GM21367 (cell line): ENCODE data around the gene ARHGEF12.

Source experiments
- ATAC-seq: cut with Tn5 transposase; IDR thresholded peaks from one replicate; pipeline ENCODE4 v1.9.1; 2021; ENCODE audit not compliant: unreplicated experiment

ARHGEF12 gene

DNA sequence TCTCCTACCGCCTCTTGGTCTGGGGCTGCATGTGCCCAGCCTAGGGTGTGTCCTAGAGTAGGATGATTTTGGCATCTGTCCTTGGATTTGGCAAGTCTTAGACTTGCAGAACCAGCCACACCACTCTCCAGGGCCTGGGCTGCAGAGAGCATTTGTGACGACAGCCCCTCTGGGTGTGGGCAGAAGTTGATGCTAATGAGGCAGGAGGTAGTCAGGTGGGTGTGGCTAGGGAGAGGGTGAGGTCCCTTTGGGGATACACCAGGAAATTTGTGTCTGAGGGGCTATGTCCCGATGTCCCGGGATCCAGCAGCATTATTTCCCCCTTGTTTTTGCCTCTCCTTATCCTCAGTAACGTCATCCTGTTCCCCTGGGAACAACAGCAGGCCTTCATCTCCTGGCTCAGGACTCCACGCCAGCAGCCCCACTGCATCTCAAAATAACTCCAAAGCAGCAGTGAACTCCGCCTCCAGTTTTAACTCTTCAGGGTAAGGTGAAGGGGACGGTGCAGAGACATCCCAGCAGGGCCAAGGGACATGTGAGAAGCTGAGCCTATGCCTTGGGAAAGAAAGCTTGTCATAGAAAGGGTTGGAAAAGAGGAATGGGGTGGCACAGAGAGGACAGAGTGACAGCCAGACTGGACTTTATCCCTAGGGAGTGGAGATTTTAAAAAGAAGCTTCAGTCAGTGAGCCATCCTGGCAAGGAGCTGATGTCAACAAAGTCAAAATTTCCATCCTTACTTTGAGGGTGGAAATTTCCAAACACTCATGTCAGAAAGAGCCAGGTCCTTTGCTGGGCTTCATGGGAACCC is 19.1 kb upstream of the ARHGEF12 start:
- ATAC-seq = no peak

DNA sequence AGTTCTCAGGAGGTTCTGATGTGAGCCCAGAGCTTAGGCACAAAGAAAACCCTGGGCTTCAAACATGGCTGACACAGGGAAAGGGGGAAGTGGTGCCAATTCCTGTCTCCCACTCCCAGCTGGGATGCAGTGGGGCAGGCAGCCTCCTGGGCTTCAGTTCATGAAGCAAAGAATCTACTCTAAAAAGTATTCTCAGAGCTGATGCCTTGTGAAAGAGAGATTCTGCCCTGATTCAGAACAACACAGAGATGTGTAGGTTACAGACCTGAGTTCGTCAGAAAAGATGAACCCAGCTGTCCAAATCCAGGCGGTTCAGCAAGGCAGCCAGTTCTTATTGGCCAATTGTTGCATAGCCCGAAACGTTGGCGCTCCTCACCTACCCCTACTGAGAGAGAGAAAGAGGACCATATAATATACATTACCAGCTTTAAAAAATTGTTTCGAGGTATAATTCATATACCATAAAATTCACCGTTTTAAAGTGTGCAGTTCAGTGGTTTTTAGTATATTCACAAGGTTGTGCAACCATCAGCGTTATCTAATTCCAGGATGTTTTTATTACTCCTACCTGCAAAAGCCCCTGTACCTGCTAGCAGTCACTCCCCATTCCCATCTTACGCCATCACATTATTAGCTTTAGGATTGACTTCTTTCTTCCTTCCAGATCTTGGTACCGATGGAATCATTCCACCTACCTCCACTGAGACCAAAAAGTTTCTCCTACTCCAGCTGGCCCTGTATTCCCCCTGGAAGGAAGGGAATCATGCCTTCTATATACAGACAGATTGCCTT is 18.3 kb upstream of the ARHGEF12 start:
- no peak for ATAC-seq

DNA sequence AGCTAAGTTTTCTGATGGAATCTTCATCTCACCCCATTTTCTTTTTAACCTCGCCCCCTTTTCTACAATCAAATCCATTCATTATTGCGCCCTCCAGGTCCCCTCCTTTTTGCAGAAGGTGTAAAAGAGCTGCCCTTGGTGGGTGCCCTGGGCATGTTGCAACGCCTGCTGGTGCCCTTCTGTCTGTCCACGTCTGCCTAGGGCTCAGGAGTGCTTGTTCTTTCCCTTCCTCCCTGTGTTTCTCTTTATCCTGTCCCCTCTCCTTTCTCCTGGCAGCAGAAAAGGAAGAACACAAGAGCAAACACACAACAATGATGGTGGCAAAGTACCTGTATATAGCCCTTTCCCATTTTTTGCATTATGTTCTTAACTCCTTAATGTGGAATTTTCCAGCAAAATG is 17.3 kb upstream of the ARHGEF12 start:
- no peak for ATAC-seq

DNA sequence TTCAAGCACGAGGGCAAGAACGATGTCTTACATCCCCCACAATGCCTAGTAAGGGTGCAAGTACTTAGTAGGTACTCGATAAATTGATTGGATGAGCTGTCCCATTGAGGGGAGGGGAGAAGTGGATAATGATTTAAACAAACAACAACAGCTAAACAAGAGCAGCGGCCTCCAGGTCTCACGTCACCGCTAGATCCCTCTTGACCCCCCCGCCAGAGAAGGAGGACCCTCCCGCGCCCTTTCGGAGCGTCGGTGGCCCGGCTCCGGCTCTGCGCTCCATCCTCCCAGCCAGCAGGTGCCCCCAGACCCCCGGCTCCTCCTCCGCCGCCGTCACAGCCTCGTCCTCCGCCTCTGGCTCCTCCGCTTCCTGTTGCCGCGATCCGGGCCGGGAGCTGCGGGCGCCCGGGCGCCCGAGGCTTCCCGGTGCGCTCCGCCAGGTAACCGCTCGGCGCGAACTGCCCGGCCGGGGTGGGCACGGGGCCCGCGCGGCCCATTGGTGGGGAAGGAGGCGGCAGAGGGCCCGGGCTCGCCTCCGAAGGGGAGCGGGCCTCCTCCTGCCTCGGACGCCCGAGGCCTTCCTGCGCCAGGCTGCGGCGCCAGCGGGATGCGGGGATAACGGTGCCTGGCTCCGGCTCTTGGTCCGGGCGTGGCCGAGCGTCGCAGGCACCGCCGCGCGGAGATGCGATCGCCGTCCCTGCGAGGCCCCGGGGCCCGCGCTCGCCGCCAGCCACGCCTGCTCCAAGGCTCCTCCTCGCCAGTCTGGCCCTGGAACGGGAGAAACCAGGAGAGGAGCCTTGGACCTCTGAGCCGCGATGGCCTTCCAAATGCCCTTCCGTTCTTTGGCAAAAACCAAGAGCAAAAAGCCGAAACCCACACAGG is 11.0 kb upstream of the ARHGEF12 start, which contains the start of gene TLCD5:
TLCD5 (plus strand) TSS at position 368 of the 879 bp plus-strand sequence. CDS start 2,143 bp downstream, outside the sequence.
- ATAC-seq = no peak

DNA sequence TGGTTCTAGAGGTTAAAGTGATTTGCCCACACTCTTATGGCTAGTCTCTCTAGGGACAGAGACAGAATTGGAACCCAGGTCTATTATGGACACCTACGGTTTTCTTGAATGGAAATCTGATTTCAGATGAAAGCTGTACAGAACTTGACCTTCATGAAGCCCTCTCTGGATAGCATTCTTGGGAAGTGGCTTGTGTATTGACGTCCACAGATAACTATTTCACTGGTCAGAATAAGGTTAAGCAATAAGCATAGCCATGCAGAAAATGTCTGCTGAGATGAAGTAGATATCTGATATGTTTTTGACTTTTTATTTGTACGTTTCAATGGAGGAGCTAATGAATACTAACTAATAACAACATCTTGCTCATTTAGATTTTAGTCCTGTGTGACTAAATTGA is 10.0 kb upstream of the ARHGEF12 start:
- no peak for ATAC-seq

DNA sequence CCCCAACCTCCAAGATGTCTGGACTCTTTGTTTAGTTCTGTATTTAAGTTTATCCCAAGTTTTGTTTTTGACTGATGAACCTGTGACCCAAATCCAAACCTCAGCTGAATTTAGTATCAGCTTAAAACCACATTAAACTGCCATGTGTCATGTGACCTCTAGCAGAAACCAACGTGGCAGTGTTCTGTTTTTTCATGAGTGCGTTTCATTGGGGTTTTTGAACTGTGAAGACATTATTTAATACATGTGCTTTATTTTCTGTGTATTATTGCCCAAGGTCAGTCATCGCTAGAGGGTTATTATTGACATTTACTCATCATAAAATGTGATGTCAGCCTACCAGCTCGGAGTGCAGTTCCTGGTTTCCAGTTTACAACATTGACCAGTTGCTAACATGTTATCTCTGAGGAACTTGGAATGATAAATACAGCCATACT is 9.3 kb upstream of the ARHGEF12 start:
- ATAC-seq = no peak

DNA sequence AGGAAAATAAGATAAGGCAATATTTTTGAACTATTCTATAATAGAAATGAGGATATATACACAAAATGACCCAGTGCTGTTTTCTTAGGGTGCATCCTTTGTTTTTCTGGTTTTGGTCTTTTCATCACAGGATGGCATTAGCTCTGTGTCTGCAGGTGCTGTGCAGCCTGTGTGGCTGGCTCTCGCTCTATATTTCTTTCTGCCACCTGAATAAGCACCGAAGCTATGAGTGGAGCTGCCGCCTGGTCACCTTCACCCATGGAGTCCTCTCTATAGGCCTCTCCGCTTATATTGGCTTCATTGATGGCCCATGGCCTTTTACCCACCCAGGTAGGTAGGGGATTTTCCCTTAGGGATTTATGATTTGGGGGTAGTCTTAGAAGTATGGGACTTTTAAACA is 8.9 kb upstream of the ARHGEF12 start:
- no peak for ATAC-seq

DNA sequence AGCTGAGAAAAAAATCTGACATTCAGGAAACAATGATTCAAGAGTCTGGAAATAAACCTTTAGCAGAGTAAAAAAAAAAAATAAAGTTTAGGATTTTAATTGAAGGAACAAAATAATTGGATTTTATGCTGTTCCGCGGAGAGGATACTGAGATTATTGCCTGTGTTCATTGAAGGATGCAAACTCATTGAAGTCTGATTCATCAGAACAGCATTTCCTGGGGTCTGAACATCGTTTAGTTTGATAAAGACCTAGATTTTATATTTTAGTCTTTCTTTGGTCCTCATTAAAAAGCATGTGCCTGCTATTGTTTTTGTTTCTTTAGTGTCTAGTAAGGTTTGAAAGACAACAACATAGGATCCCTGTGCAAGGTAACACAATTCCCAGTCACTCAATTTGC is 6.7 kb upstream of the ARHGEF12 start:
- ATAC-seq = no peak

DNA sequence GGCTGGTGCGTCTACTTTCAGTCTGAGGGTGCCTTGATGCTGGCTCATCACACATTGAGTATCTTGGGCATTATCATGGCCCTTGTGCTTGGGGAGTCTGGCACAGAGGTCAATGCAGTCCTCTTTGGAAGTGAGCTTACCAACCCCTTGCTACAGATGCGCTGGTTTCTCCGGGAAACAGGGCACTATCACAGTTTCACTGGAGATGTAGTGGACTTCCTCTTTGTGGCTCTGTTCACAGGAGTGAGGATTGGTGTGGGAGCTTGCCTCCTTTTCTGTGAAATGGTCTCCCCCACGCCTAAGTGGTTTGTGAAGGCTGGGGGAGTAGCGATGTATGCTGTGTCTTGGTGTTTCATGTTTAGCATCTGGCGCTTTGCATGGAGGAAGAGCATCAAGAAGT is 6.2 kb upstream of the ARHGEF12 start:
- no peak for ATAC-seq

DNA sequence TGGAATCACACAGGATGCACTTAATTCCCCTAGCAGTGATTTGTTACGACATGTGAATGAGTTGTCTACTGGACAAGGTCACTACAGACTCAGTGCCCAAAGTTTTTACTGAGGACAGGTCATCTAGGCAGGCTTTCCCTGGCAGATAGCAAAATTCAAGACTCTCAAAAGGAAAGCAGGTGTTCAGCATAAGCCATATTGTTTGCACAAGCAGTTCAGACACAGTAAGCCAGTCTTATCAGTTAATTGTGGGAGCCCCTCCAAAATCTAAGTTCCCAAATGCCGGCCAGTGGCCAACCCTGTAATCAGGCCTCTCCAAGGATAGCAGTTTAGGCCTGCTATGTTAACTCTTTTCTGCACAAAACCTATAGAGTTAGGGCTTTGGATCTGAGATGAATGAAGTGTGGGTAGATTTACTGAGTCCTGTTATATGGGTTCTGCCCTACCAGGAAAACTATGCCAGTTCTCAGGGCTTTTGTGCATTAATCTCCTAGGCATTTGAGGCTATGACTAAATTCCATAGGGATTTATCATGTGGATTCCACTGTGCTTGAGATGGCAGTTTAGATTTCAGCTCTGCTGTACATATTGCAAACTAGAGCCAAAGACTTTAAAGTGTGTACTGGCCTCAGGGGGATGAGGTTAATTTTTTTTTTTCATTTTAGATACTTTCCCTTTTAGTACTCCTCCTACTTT is 4.8 kb upstream of the ARHGEF12 start:
- ATAC-seq = no peak

DNA sequence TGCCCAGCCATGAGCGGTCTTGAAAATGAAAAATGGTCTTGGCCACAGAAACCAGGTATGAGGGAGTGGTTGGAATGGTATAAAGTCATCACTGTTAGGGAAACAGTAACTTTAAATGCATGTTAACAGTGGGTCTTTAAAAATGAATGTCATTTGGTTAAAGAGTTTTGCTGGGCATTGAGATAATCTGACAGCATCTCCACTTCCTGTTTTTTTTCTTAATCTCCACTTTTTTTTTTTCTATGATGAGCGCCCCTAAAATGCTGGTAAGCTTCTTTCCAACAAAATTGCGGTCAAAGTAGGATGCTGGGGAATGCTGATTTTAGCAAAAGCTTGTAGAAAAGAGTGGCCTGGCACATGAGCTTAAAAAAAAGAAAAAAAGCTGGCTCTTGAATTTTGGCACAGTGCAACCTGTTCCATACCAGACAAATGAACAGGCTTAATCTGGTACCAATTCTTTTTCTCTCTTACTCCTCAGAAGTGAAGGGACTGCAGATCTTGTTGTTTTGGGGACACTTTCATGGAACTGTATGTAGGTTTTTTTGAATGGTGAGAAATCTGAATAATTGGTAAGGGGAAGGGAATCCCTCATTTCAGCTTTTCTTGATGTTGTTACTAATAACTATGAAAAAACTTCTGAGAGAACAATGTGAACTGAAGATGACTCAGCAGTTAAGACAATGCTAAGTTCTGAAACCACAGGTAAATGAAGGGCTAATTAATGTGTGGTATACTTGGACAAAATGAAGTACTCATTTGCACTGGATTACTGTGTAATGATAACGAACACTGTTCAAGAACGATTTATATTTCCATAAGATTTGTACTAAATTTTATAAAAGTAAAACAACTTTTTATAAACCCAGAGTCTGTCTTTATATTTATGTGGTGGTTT is 3.1 kb upstream of the ARHGEF12 start:
- ATAC-seq = no peak

DNA sequence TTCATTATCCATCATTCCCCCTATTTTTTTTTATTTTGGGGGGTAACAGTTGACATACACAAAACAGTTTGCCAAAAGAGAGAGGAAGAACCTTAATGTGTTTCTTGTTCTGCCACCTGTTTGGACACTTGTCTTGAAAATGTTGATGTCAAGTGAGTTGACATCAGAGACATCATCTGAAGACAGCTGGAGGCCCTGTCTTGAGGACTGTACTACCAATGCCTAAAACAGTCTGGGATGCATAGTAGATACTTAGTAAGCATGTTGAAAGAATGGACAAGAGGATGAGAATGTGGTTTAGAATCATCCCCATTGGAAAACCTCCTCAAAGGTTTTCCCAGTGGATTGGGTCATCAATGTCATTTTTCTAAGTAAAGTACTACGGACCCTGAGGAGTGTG is 2.4 kb upstream of the ARHGEF12 start:
- no peak for ATAC-seq

DNA sequence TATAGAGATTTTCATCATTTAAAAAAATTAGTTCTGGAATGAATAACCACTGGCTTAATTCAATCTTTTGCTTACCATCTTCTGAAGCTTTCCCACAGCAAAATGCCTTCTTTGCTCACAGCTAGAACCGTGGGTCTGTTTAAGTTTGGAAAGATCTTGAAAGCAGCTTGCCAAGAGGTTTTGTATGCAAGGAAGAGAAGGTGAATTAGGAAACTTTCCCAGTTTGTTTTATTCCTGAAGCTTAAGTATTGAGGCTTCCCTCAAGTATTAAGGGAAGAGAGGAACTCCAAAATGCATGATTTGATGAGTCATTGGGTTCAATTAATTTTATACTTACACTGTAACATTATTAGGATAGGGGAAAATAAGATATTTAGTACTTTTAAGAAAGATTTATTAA is 1.9 kb upstream of the ARHGEF12 start:
- ATAC-seq = no peak

DNA sequence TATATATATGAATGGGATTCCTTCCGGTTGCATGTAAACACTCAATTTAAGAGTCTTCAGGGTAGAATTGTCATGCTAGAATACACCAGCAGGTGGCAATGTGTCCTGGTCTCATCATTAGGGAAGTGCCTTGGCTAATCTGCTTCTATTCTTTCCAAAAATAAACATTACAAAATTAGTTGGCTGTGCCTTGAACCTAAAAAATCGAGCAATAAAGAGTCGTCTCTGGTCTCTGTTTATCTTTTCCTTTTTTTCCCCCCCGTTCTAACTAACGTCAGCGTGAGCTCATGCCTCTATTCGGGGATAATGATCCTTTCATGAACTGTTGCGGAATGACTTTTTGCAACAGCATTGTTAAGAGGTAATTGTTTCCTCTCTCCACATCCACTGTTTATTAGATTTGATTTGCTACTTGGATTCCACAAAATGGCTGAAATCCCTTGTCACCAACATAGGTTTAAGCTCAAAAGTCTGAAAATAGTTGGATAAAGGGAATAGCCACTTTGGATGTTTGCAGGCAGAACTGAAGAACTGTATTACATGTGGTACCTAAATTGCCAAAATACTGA is 1.2 kb upstream of the ARHGEF12 start:
- no peak for ATAC-seq

DNA sequence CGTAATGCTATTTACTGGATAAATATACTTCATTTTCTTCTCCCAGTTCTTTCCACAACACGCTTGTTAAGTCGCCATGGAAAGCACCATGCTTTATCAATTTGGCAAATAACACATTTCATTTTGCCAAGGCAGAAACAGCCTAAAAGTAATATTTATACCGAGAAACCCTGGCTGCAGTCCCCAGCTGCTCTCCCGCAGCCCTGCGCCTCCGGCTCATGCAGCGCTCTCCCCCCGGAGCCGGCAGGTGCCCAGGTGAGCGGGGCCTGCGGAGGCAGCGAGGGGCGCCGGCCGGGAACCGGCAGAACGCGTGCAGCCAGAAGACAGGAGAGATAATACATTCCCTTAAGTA is 681 bp upstream of the ARHGEF12 start:
- ATAC-seq = no peak

DNA sequence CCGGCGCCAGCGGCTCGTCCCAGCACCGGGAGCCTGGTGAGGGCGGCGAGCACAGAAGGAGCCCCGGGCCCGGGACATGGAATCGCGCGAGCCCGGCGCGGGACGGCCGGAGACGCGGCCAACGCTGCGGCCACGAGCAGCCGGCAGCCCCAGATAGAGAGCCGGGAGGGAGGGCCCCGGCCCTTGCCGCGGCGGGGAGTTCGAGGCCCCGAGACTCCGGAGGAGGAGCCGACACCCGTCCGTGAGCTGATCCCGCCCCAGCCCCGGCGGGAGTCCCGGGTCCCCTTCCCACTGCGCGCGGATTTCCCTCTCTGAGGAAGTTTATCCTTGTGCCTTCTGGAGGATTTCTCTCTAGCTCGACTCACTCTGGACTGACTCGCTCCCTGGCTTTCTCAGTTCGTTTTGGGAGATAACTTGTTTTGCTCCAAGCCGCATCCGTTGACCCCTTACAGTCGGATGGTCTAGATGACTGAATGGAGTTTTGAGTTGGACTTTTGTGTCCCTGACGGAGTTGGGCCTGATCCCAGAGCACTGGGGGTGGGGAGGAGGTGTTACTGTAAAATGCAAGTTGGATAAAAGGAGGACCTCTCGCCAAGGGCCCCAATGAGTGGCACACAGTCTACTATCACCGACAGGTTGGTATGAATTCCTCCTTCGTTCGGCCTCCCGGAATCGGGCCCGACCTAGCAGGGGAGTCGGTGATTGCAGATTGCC is 585 bp downstream of the ARHGEF12 start:
- ATAC-seq = no peak

DNA sequence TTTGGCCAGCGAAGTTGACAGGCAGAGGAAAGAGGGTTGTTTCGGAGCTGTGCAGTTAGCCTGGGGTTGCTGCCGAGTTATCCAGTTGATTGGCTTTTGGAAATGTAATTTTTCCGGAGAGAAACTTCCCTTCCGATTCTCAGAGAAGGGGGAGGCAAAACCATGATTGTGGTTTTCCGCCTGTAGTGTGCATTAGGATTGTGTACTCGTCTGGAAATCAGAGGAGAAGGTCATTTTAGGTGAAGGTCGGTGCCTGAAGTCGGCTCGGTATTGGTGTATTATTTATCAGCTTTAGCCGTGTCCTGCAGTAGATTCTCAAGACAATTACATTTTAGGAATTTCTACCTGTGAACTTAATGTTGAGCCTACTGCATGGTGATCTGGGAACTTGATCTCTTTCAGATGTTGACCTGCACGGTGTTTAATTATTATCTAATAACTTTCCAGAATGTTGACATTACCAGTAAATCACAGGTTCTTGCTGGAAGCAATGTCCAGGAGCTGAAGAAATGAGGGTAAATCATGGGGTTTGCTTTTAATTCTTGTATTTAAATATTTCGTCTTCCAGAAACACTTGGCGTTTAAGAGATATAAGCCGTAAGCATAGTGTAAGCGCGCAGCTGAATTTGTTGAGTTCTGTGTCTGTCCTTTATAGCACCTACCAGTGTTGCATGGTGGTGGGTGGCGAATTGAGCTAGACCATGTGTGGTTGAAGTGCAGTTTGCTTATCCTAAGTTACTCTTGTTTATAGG is 1.3 kb downstream of the ARHGEF12 start:
- no peak for ATAC-seq
